GM21786 (cell line): Measurements from ENCODE around the gene TRAP1.
"Not testable (repeated sequence)": the region's sequence is repeated elsewhere in the genome, so short reads cannot be mapped to it uniquely, and the experiment has no call there.

Experiments used
- ATAC-seq: cut with Tn5 transposase; IDR thresholded peaks from one replicate; pipeline ENCODE4 v1.9.1; 2021; ENCODE audit not compliant: unreplicated experiment

Gene TRAP1

GRCh38 chr16:3674513-3675295 is 42.6 kb downstream of the TRAP1 start:
- no peak for ATAC-seq

GRCh38 chr16:3673676-3674377 is 43.5 kb downstream of the TRAP1 start:
- ATAC-seq = no peak

GRCh38 chr16:3673201-3673600 is 44.1 kb downstream of the TRAP1 start:
- ATAC-seq = no peak

- ATAC-seq = no peak
These were observed 44.7 kb downstream of the TRAP1 start for GRCh38 chr16:3672571-3673041.

GRCh38 chr16:3671424-3671823 is 45.9 kb downstream of the TRAP1 start:
- ATAC-seq = no peak

- ATAC-seq = no peak
These were observed 46.6 kb downstream of the TRAP1 start for GRCh38 chr16:3670711-3671110.

- ATAC-seq = no peak
These were observed 48.2 kb downstream of the TRAP1 start for GRCh38 chr16:3669082-3669481.

- no peak for ATAC-seq
These were observed 48.7 kb downstream of the TRAP1 start for GRCh38 chr16:3668626-3669025.

GRCh38 chr16:3665508-3665907 is 51.8 kb downstream of the TRAP1 start:
- ATAC-seq = no peak

GRCh38 chr16:3664187-3664896 is 53.0 kb downstream of the TRAP1 start:
- no peak for ATAC-seq

GRCh38 chr16:3662601-3663000 is 54.7 kb downstream of the TRAP1 start:
- no peak for ATAC-seq

- no peak for ATAC-seq
These were observed 55.4 kb downstream of the TRAP1 start for GRCh38 chr16:3661922-3662321.

- no peak for ATAC-seq
These were observed 56.0 kb downstream of the TRAP1 start for GRCh38 chr16:3661311-3661710.

GRCh38 chr16:3659251-3659650 is 58.1 kb downstream of the TRAP1 start:
- no peak for ATAC-seq

GRCh38 chr16:3656491-3657468 is 60.5 kb downstream of the TRAP1 start:
- no peak for ATAC-seq

- ATAC-seq = not testable (repeated sequence)
These were observed 61.2 kb downstream of the TRAP1 start for GRCh38 chr16:3656160-3656490.

GRCh38 chr16:3655396-3656159 is 61.7 kb downstream of the TRAP1 start:
- no peak for ATAC-seq

- no peak for ATAC-seq
These were observed 62.3 kb downstream of the TRAP1 start for GRCh38 chr16:3655030-3655395.

GRCh38 chr16:3654249-3654991 is 62.9 kb downstream of the TRAP1 start, which contains the start of gene DNASE1:
Gene DNASE1 (plus strand): TSS chr16:3654691. CDS start chr16:3655374, 683 bp downstream.
- no peak for ATAC-seq
